HepG2 (cell line): Measurements from ENCODE around the gene INTS7. TPM values are rescaled to one million over a fixed set of nuclear protein-coding genes. Genes with fewer than 3 reads are reported as not detected.

ENCODE experiments used
- CAMTA2 ChIP-seq: sonication (generic); formaldehyde crosslinking; IDR thresholded peaks from 2 replicates; pipeline ENCODE4 v1.4.0; 2020; ENCODE audit warnings: mild to moderate bottlenecking, missing genetic modification reagents, borderline replicate concordance
- CBFB ChIP-seq: sonication (generic); formaldehyde crosslinking; IDR thresholded peaks from 2 replicates; pipeline ENCODE4 v1.4.0; 2020; ENCODE audit warnings: missing genetic modification reagents
- DZIP1 ChIP-seq: sonication (generic); formaldehyde crosslinking; IDR thresholded peaks from 2 replicates; pipeline ENCODE4 v1.5.0; 2020; ENCODE audit warnings: mild to moderate bottlenecking, missing genetic modification reagents
- GATA4 ChIP-seq: sonication (generic); IDR thresholded peaks from 2 replicates; pipeline ENCODE4 v1.6.1; 2016; ENCODE audit warnings: antibody characterized with exemption, low read depth, borderline replicate concordance
- MEIS1 ChIP-seq: sonication (generic); formaldehyde crosslinking; IDR thresholded peaks from 2 replicates; pipeline ENCODE4 v1.9.0; 2021; ENCODE audit warnings: mild to moderate bottlenecking, missing genetic modification reagents, moderate library complexity, borderline replicate concordance
- MIER2 ChIP-seq: IDR thresholded peaks from 2 replicates; pipeline ENCODE4 v1.6.1; 2016; ENCODE audit warnings: missing biosample characterization, missing genetic modification reagents
- NPAS2 ChIP-seq: sonication (generic); formaldehyde crosslinking; IDR thresholded peaks from 2 replicates; pipeline ENCODE4 v1.8.0; 2022; ENCODE audit warnings: mild to moderate bottlenecking, missing genetic modification reagents, borderline replicate concordance
- REL ChIP-seq: sonication (generic); formaldehyde crosslinking; conservative IDR thresholded peaks from 2 replicates; pipeline ENCODE4 v1.8.0; 2022; ENCODE audit warnings: mild to moderate bottlenecking, missing genetic modification reagents, moderate library complexity
- RELA ChIP-seq: sonication (generic); formaldehyde crosslinking; IDR thresholded peaks from 2 replicates; pipeline ENCODE4 v1.4.0; 2020; ENCODE audit warnings: missing genetic modification reagents
- SIX4 ChIP-seq: sonication (generic); formaldehyde crosslinking; IDR thresholded peaks from 2 replicates; pipeline ENCODE4 v1.4.0; 2020; ENCODE audit warnings: missing genetic modification reagents
- SKIL ChIP-seq: sonication (generic); formaldehyde crosslinking; IDR thresholded peaks from 2 replicates; pipeline ENCODE4 v1.8.0; 2022; ENCODE audit warnings: missing genetic modification reagents, mild to moderate bottlenecking, moderate library complexity, borderline replicate concordance
- TAF1 ChIP-seq: sonication (generic); formaldehyde crosslinking; IDR thresholded peaks from 2 replicates; pipeline ENCODE4 v1.4.0; 2020; ENCODE audit warnings: missing genetic modification reagents
- TCF7L2 ChIP-seq: IDR thresholded peaks from 2 replicates; pipeline ENCODE4 v1.6.1; 2011; ENCODE audit warnings: mild to moderate bottlenecking, low read depth, low read length, moderate library complexity
- TFAP4 ChIP-seq: sonication (generic); IDR thresholded peaks from 2 replicates; pipeline ENCODE4 v1.6.1; 2016; ENCODE audit warnings: low read depth, borderline replicate concordance
- ZBTB25 ChIP-seq: IDR thresholded peaks from 2 replicates; pipeline ENCODE4 v1.6.1; 2018; ENCODE audit warnings: missing genetic modification reagents
- ZBTB37 ChIP-seq: sonication (generic); formaldehyde crosslinking; IDR thresholded peaks from 2 replicates; pipeline ENCODE4 v1.4.0; 2020; ENCODE audit warnings: mild to moderate bottlenecking, missing genetic modification reagents
- ZFYVE20 ChIP-seq: sonication (generic); formaldehyde crosslinking; IDR thresholded peaks from 2 replicates; pipeline ENCODE4 v1.8.0; 2023; ENCODE audit warnings: low read depth, mild to moderate bottlenecking, moderate library complexity, missing genetic modification reagents, borderline replicate concordance
- ZNF160 ChIP-seq: sonication (generic); formaldehyde crosslinking; IDR thresholded peaks from 2 replicates; pipeline ENCODE4 v1.8.0; 2022; ENCODE audit warnings: mild to moderate bottlenecking, inconsistent platforms, missing genetic modification reagents
- ZNF180 ChIP-seq: sonication (generic); formaldehyde crosslinking; IDR thresholded peaks from 2 replicates; pipeline ENCODE4 v1.4.0; 2020; ENCODE audit warnings: low read depth, missing genetic modification reagents, borderline replicate concordance
- ZNF205 ChIP-seq: IDR thresholded peaks from 2 replicates; pipeline ENCODE4 v1.6.1; 2018; ENCODE audit warnings: missing biosample characterization, missing genetic modification reagents
- ZNF431 ChIP-seq: sonication (generic); formaldehyde crosslinking; IDR thresholded peaks from 2 replicates; pipeline ENCODE4 v1.9.0; 2022; ENCODE audit warnings: missing genetic modification reagents, low read depth, mild to moderate bottlenecking, borderline replicate concordance
- ZSCAN22 ChIP-seq: sonication (generic); formaldehyde crosslinking; IDR thresholded peaks from 2 replicates; pipeline ENCODE4 v1.4.0; 2020; ENCODE audit warnings: mild to moderate bottlenecking, missing genetic modification reagents
- ZSCAN30 ChIP-seq: sonication (generic); formaldehyde crosslinking; IDR thresholded peaks from 2 replicates; pipeline ENCODE4 v1.5.0; 2020; ENCODE audit warnings: mild to moderate bottlenecking, missing genetic modification reagents
- polyA plus RNA-seq, 8 experiments: library from polyadenylated mRNA; depleted of rRNA in 3 of 8; stranded (reverse) in 7 of 8; unstranded in 1 of 8; fragments of >200 nt; fragmentation: Illumina TruSeq in 4 of 8; extraction: Trizol in 4 of 8; gene quantifications; 2 replicates each; pipeline versions ENCODE4 v1.2.1 to v1.2.3, GENCODE V29; 2011 to 2016; ENCODE audit warnings: low read depth in 4 of 8, missing spikeins in 1 of 8, mixed read lengths in 1 of 8; ENCODE audit not compliant: insufficient read depth in 1 of 8
- total RNA-seq, 5 experiments: library from RNA; depleted of rRNA; stranded (reverse); fragments of >200 nt; fragmentation: Illumina TruSeq; extraction: Trizol; gene quantifications; 2 replicates each; pipeline ENCODE4 v1.2.3, GENCODE V29; 2016; ENCODE audit warnings: low read depth in 1 of 5

The INTS7 gene
- total and polyA plus RNA-seq, 2 of the 13 experiments (the other 11 are each of a cell fraction or from before 2014, with no cell fraction given), result 18.3 to 22.4 TPM

- TF ChIP-seq MEIS1 (CRISPR knock-in tag), result no peak
- TF ChIP-seq NPAS2 (CRISPR knock-in tag), result no peak
- TF ChIP-seq DZIP1 (CRISPR knock-in tag), result no peak
- no peak for TF ChIP-seq ZSCAN22 (CRISPR knock-in tag)
- TF ChIP-seq ZNF205 (CRISPR knock-in tag), result peak; percentile 7; the same call in 1 of the 2 replicates
- no peak for TF ChIP-seq GATA4
- TF ChIP-seq ZSCAN30 (CRISPR knock-in tag), result no peak
- TF ChIP-seq ZBTB25, result peak; percentile 74; the same call in 1 of the 2 replicates
- TF ChIP-seq TCF7L2, result no peak
- TF ChIP-seq SIX4 (CRISPR knock-in tag), result no peak
- TF ChIP-seq TAF1 (CRISPR knock-in tag), result no peak
- TF ChIP-seq ZNF431 (CRISPR knock-in tag), result no peak; the same call in 1 of the 2 replicates
- no peak for TF ChIP-seq ZNF180 (CRISPR knock-in tag)
- TF ChIP-seq REL (CRISPR knock-in tag), result no peak
- no peak for TF ChIP-seq ZBTB37 (CRISPR knock-in tag)
- TF ChIP-seq CBFB (CRISPR knock-in tag), result no peak
- no peak for TF ChIP-seq TFAP4
- no peak for TF ChIP-seq MIER2 (CRISPR knock-in tag)
- no peak for TF ChIP-seq CAMTA2 (CRISPR knock-in tag)
- TF ChIP-seq SKIL (CRISPR knock-in tag), result no peak
- TF ChIP-seq ZNF160 (CRISPR knock-in tag), result no peak
- no peak for TF ChIP-seq ZFYVE20
- TF ChIP-seq RELA (CRISPR knock-in tag), result no peak
Observed at GRCh38 chr1:212034516-212035122, 738 bp downstream of the INTS7 start (continued).
